ENCODE measurements around the gene HOXA6. TPM values are rescaled to one million over a fixed set of nuclear protein-coding genes. Genes with fewer than 3 reads are reported as not detected.
A peak's percentile ranks its signal among the peaks of the same experiment; 100 is the strongest.

HOXA6 gene
- total and polyA plus RNA-seq, 2 donors from 2014 or later: 1.1 to 22.0 TPM

DNA sequence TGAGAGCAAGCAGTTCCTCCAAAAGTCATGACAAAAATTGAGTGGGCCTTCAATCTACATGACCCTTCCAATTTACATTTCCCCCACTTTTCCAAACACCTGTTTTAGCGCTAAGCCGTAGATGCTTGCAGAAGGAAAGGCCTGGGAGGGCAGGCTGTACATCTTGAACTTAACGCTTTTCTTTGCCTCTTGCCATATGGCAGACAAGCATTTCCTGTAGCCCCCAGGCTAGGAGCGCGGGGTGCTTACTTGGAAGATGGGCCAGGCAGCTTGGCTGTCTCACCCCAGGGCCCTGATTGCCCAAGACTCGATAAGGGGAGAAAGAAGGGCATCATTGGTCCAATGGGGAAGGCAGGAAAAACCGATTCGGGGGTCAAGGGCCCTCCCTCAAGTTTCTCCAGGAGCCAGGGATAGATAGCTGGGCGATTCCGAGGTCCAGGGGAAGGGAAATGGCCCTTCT, 24.8 kb upstream of the HOXA6 start:
- H3K27ac ChIP-seq (ENCODE audit: low read depth in 2 of 2, low read length in 2 of 2): peak overlapping the region; percentile 84 to 90
- DNase-seq (peak in 1 of 5 donors; percentile 80), FAIRE-seq (no peak)
- TF ChIP-seq, protein P1, sequence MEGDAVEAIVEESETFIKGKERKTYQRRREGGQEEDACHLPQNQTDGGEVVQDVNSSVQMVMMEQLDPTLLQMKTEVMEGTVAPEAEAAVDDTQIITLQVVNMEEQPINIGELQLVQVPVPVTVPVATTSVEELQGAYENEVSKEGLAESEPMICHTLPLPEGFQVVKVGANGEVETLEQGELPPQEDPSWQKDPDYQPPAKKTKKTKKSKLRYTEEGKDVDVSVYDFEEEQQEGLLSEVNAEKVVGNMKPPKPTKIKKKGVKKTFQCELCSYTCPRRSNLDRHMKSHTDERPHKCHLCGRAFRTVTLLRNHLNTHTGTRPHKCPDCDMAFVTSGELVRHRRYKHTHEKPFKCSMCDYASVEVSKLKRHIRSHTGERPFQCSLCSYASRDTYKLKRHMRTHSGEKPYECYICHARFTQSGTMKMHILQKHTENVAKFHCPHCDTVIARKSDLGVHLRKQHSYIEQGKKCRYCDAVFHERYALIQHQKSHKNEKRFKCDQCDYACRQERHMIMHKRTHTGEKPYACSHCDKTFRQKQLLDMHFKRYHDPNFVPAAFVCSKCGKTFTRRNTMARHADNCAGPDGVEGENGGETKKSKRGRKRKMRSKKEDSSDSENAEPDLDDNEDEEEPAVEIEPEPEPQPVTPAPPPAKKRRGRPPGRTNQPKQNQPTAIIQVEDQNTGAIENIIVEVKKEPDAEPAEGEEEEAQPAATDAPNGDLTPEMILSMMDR (IDR thresholded peaks at IDR 0.05; ENCODE audit: borderline replicate concordance, extremely low read depth, insufficient read depth): no peak
- peak overlapping the region; percentile 12 to 95 (median 72) for H3K9ac ChIP-seq (ENCODE audit: low read length in 3 of 3)
- no peaks in the 10 kb centered on the region for H3K27me3 ChIP-seq (ENCODE audit: control insufficient read depth, insufficient read depth, low read length)
- H3K4me3 ChIP-seq (ENCODE audit: low read length in 3 of 3): peak overlapping the region; percentile 62 to 86 (median 78)
- no peaks in the 10 kb centered on the region for H3K4me1 ChIP-seq (ENCODE audit: control insufficient read depth in 2 of 3, insufficient read depth in 2 of 3, low read depth in 1 of 3, low read length in 3 of 3)
- H3K36me3 ChIP-seq (ENCODE audit: control insufficient read depth in 2 of 3, insufficient read depth in 3 of 3, low read length in 3 of 3): no peaks in the 10 kb centered on the region
- intact Hi-C loops (cut with DNase I): loop anchor here (10.0 kb wide), 1 partner anchor 1318 kb away; no protein-coding TSS in a partner anchor
- no peaks in the 10 kb centered on the region for H3K9me3 ChIP-seq (ENCODE audit: control insufficient read depth in 2 of 3, insufficient read depth in 1 of 3, low read length in 3 of 3)

- no peak for FAIRE-seq
- intact Hi-C loops (cut with DNase I): loop anchor here (10.0 kb wide), 1 partner anchor 1317 kb away; no protein-coding TSS in a partner anchor
These were observed 24.2 kb upstream of the HOXA6 start for GRCh38 chr7:27171637-27172314.

GRCh38 chr7:27171325-27171636, 23.7 kb upstream of the HOXA6 start:
- peak in 2 of 5 donors; percentile 69 for DNase-seq
- Histone ChIP-seq H3K4me3 (ENCODE audit: low read length in 3 of 3) (peak overlapping the region; percentile 62 to 86 (median 78)), H3K27ac (ENCODE audit: low read depth in 2 of 2, low read length in 2 of 2) (peak overlapping the region; percentile 84 to 96), H3K9me3 (ENCODE audit: control insufficient read depth in 2 of 3, insufficient read depth in 1 of 3, low read length in 3 of 3) (no peaks in the 10 kb centered on the region), H3K4me1 (ENCODE audit: control insufficient read depth in 2 of 3, insufficient read depth in 2 of 3, low read depth in 1 of 3, low read length in 3 of 3) (no peaks in the 10 kb centered on the region), H3K27me3 (ENCODE audit: control insufficient read depth, insufficient read depth, low read length) (no peaks in the 10 kb centered on the region), H3K36me3 (ENCODE audit: control insufficient read depth in 2 of 3, insufficient read depth in 3 of 3, low read length in 3 of 3) (no peaks in the 10 kb centered on the region), H3K9ac (ENCODE audit: low read length in 3 of 3) (peak overlapping the region; percentile 72 to 95 (median 85))
- intact Hi-C loops (cut with DNase I): loop anchor here (10.0 kb wide), 1 partner anchor 1316 kb away; no protein-coding TSS in a partner anchor
- TF ChIP-seq, protein P1 (IDR thresholded peaks at IDR 0.05; ENCODE audit: borderline replicate concordance, extremely low read depth, insufficient read depth): no peak
- FAIRE-seq: no peak

More at GRCh38 chr7:27171637-27172314, 24.2 kb upstream of the HOXA6 start:
- TF ChIP-seq, protein P1 (IDR thresholded peaks at IDR 0.05; ENCODE audit: borderline replicate concordance, extremely low read depth, insufficient read depth): no peak
- peak in 3 of 5 donors; percentile 35 to 68 (median 63) for DNase-seq
- H3K36me3 ChIP-seq (ENCODE audit: control insufficient read depth in 2 of 3, insufficient read depth in 3 of 3, low read length in 3 of 3): no peaks in the 10 kb centered on the region
- H3K27ac ChIP-seq (ENCODE audit: low read depth in 2 of 2, low read length in 2 of 2): peak overlapping the region; percentile 84 to 96
- H3K27me3 ChIP-seq (ENCODE audit: control insufficient read depth, insufficient read depth, low read length): no peaks in the 10 kb centered on the region
- no peaks in the 10 kb centered on the region for H3K4me1 ChIP-seq (ENCODE audit: control insufficient read depth in 2 of 3, insufficient read depth in 2 of 3, low read depth in 1 of 3, low read length in 3 of 3)
- peak overlapping the region; percentile 72 to 95 (median 85) for H3K9ac ChIP-seq (ENCODE audit: low read length in 3 of 3)
- no peaks in the 10 kb centered on the region for H3K9me3 ChIP-seq (ENCODE audit: control insufficient read depth in 2 of 3, insufficient read depth in 1 of 3, low read length in 3 of 3)
- H3K4me3 ChIP-seq (ENCODE audit: low read length in 3 of 3): peak overlapping the region; percentile 62 to 86 (median 78)

Data from kidney (tissue), 14 donors.